Tibial nerve (tissue), 3 donors: Measurements from ENCODE around the gene SLMAP.

Experiments used
- POLR2A ChIP-seq, 2 donors: fragments of 450-650 bp; IDR thresholded peaks; one replicate each; pipeline ENCODE4 v1.6.1; 2017; ENCODE audit warnings: antibody characterized with exemption in 2 of 2, mild to moderate bottlenecking in 2 of 2, moderate library complexity in 2 of 2
- TF ChIP-seq, protein P1 (sequence below), 5 experiments: fragments of 200-600 bp in 3 of 5; fragments of 450-650 bp in 2 of 5; sonication (generic) in 3 of 5; IDR thresholded peaks; one replicate each; pipeline ENCODE4 v1.5.1; 2016 to 2019; ENCODE audit warnings: antibody characterized with exemption in 5 of 5, mild to moderate bottlenecking in 3 of 5, moderate library complexity in 2 of 5

DNA sequence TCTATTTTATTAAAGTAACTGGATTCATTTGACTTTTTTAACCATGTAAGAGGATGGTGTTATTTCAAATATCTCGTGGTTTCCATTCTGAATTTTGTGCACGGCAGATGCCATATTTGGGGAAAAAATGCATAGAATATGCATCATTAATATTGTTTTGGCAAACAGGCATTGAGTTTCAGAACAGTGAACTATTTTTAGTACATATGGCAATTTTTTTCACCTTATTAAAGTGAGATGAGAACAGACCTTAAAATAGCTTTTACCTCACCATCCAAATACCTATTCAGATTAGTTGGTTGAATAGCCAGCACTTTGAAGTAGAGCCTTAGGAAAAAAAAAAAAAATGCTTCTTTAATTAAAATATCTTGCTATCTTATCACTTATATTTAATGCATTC is 134.8 kb downstream of the SLMAP start:
- TF ChIP-seq, protein P1, sequence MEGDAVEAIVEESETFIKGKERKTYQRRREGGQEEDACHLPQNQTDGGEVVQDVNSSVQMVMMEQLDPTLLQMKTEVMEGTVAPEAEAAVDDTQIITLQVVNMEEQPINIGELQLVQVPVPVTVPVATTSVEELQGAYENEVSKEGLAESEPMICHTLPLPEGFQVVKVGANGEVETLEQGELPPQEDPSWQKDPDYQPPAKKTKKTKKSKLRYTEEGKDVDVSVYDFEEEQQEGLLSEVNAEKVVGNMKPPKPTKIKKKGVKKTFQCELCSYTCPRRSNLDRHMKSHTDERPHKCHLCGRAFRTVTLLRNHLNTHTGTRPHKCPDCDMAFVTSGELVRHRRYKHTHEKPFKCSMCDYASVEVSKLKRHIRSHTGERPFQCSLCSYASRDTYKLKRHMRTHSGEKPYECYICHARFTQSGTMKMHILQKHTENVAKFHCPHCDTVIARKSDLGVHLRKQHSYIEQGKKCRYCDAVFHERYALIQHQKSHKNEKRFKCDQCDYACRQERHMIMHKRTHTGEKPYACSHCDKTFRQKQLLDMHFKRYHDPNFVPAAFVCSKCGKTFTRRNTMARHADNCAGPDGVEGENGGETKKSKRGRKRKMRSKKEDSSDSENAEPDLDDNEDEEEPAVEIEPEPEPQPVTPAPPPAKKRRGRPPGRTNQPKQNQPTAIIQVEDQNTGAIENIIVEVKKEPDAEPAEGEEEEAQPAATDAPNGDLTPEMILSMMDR (IDR thresholded peaks at IDR 0.05) = no peak
- TF ChIP-seq POLR2A (IDR thresholded peaks at IDR 0.05) = no peak
